GM21723 (cell line): ENCODE results near the gene ACCSL.

Source experiments
- ATAC-seq: cut with Tn5 transposase; IDR thresholded peaks from one replicate; pipeline ENCODE4 v1.9.1; 2021; ENCODE audit warnings: mild to moderate bottlenecking, moderate library complexity; ENCODE audit not compliant: unreplicated experiment

Gene ACCSL

GRCh38 chr11:44017443-44018126, 30.2 kb upstream of the ACCSL start:
- no peak for ATAC-seq

GRCh38 chr11:44018127-44018521, 29.7 kb upstream of the ACCSL start:
- no peak for ATAC-seq

GRCh38 chr11:44018829-44019228, 29.0 kb upstream of the ACCSL start:
- no peak for ATAC-seq

GRCh38 chr11:44024977-44025376, 22.8 kb upstream of the ACCSL start:
- ATAC-seq, result no peak

- no peak for ATAC-seq
These were observed 22.1 kb upstream of the ACCSL start for GRCh38 chr11:44025727-44026126.

GRCh38 chr11:44028401-44028800, 19.4 kb upstream of the ACCSL start:
- no peak for ATAC-seq

- ATAC-seq, result no peak
These were observed 18.8 kb upstream of the ACCSL start for GRCh38 chr11:44028816-44029506.

GRCh38 chr11:44029507-44029845, 18.3 kb upstream of the ACCSL start:
- ATAC-seq, result no peak

- ATAC-seq, result no peak
These were observed 17.5 kb upstream of the ACCSL start for GRCh38 chr11:44029977-44030911.

GRCh38 chr11:44030996-44031395, 16.8 kb upstream of the ACCSL start:
- ATAC-seq, result no peak

- no peak for ATAC-seq
These were observed 16.2 kb upstream of the ACCSL start for GRCh38 chr11:44031549-44031948.

GRCh38 chr11:44032299-44033085, 15.3 kb upstream of the ACCSL start:
- no peak for ATAC-seq

GRCh38 chr11:44033411-44033850, 14.3 kb upstream of the ACCSL start:
- no peak for ATAC-seq

GRCh38 chr11:44033856-44034255, 13.9 kb upstream of the ACCSL start:
- no peak for ATAC-seq

- no peak for ATAC-seq
These were observed 13.1 kb upstream of the ACCSL start for GRCh38 chr11:44034639-44035038.

GRCh38 chr11:44036811-44037657, 10.7 kb upstream of the ACCSL start:
- ATAC-seq, result peak; percentile 80

- no peak for ATAC-seq
These were observed 10.2 kb upstream of the ACCSL start for GRCh38 chr11:44037658-44037998.

- ATAC-seq, result no peak
These were observed 4.6 kb upstream of the ACCSL start for GRCh38 chr11:44043157-44043556.

GRCh38 chr11:44046182-44046581, 1.6 kb upstream of the ACCSL start:
- ATAC-seq, result no peak

GRCh38 chr11:44047298-44047697, 483 bp upstream of the ACCSL start:
- no peak for ATAC-seq
